HG02852 (cell line): Measurements from ENCODE around the gene TREX2.

ENCODE experiments used
- ATAC-seq: cut with Tn5 transposase; IDR thresholded peaks from one replicate; pipeline ENCODE4 v1.9.1; 2021; ENCODE audit warnings: mild to moderate bottlenecking, moderate library complexity; ENCODE audit not compliant: unreplicated experiment

TREX2 gene

GRCh38 chrX:153476666-153477363 lies 31.0 kb upstream of the TREX2 start:
- ATAC-seq = no peak

- ATAC-seq = no peak
These were observed 30.0 kb upstream of the TREX2 start for GRCh38 chrX:153475751-153476281.

- no peak for ATAC-seq
These were observed 29.4 kb upstream of the TREX2 start for GRCh38 chrX:153475271-153475670.

- no peak for ATAC-seq
These were observed 28.9 kb upstream of the TREX2 start for GRCh38 chrX:153474718-153475117.

- ATAC-seq = no peak
These were observed 28.4 kb upstream of the TREX2 start for GRCh38 chrX:153474266-153474665.

GRCh38 chrX:153473126-153473525 lies 27.3 kb upstream of the TREX2 start:
- ATAC-seq = no peak

- no peak for ATAC-seq
These were observed 25.9 kb upstream of the TREX2 start for GRCh38 chrX:153471663-153472280.

GRCh38 chrX:153470411-153471363 lies 24.8 kb upstream of the TREX2 start, which contains the start of gene HAUS7:
HAUS7 (minus strand) TSS chrX:153470576; CDS start chrX:153470557, 19 bp downstream.
- peak; percentile 87 for ATAC-seq

GRCh38 chrX:153469811-153470410 lies 24.1 kb upstream of the TREX2 start:
- ATAC-seq = peak; percentile 46

- no peak for ATAC-seq
These were observed 22.2 kb upstream of the TREX2 start for GRCh38 chrX:153468008-153468580.

- ATAC-seq = no peak
These were observed 20.0 kb upstream of the TREX2 start for GRCh38 chrX:153465691-153466380.

- no peak for ATAC-seq
These were observed 18.3 kb upstream of the TREX2 start for GRCh38 chrX:153464116-153464515.

- no peak for ATAC-seq
These were observed 17.7 kb upstream of the TREX2 start for GRCh38 chrX:153463556-153463955.

GRCh38 chrX:153463031-153463430 lies 17.2 kb upstream of the TREX2 start:
- no peak for ATAC-seq

- ATAC-seq = no peak
These were observed 16.4 kb upstream of the TREX2 start for GRCh38 chrX:153462291-153462690.

- ATAC-seq = no peak
These were observed 15.0 kb upstream of the TREX2 start for GRCh38 chrX:153460826-153461225.

- ATAC-seq = no peak
These were observed 14.1 kb upstream of the TREX2 start for GRCh38 chrX:153459986-153460385.

- ATAC-seq = no peak
These were observed 12.6 kb upstream of the TREX2 start for GRCh38 chrX:153458476-153458875.

- ATAC-seq = no peak
These were observed 12.1 kb upstream of the TREX2 start for GRCh38 chrX:153457827-153458466.
